ENCODE results near the gene NDUFB10.
A peak's percentile ranks its signal among the peaks of the same experiment; 100 is the strongest.
"Not testable (repeated sequence)": the region's sequence is repeated elsewhere in the genome, so short reads cannot be mapped to it uniquely, and the experiment has no call there.

Gene NDUFB10

GRCh38 chr16:1946495-1947368 lies 12.6 kb upstream of the NDUFB10 start:
- DNase-seq (ENCODE audit: low read depth in 3 of 3): no peak

DNA sequence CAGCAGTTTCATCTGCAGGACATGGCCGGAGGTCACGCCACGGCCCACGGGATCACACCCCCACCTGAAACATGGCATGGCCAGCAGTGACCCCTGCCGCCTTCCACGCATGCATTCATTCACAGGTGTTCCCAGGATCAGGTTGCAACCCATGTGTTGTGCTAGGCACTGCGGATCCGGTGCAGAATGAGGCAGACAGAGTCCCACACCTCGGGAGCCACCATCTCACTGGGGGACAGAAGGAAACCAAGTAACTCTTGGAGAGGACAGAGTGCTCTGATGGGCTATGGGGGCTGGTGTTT lies 12.0 kb upstream of the NDUFB10 start:
- no peak for DNase-seq (ENCODE audit: low read depth in 3 of 3)

DNA sequence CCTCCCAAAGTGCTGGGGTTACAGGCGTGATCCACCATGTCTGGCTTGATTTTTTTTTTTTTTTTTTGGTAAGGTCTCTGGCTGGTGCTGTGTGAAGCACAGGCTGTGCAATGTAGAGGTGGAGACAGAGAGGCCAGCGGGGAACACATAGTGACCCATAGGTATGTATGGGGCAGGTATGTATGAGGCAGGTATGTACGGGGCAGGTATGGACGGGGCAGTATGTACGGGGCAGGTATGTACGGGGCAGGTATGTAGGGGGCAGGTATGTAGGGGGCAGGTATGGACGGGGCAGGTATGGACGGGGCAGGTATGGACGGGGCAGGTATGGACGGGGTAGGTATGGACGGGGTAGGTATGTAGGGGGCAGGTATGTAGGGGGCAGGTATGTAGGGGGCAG lies 9.8 kb upstream of the NDUFB10 start:
- DNase-seq (ENCODE audit: low read depth in 3 of 3): no peak

- no peak for DNase-seq (ENCODE audit: low read depth in 3 of 3)
Measured at GRCh38 chr16:1950047-1950446, 9.3 kb upstream of the NDUFB10 start.

DNA sequence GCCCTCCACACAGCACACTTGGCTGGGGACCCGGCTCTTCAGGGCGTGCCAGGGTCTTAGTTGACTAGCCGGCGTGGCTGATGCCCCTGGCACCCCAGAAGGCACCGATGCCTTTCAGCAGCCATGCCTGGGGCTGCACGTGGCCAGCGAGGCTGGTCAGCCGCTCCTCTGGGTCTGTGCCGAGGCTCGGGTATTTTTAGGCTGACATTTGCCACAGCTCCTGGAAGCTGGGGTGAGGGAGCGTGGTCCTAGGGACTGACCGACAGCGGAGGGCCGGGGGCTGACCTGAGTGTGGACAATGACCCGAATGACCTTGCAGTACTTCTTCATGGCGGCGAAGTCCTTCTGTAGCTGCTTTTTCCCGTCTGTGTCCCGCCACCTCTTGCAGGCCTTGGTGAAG lies 8.8 kb upstream of the NDUFB10 start:
- no peak for DNase-seq (ENCODE audit: low read depth in 3 of 3)

DNA sequence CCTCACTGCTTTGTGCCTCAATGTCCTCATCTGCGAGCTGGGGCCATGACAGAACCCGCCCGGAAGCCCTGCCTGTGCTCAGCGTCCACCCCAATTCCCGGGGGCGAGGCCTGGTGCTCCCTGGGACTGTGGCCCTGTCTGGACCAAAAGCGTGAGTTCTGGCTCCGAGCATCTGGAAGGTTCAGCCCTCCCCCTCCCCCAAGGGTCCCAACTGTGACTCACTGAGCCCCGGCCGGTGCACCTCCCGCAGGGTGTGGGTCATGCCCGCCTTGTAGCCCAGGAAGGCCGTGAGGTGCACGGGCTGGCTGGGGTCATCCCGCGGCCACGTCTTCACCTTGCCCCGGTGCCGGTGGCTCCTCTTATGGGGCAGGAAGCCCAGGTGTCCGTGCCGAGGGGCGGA lies 5.6 kb upstream of the NDUFB10 start:
- DNase-seq (ENCODE audit: low read depth in 3 of 3): no peak

- not testable (repeated sequence) for DNase-seq (ENCODE audit: low read depth in 3 of 3)
Measured at GRCh38 chr16:1957434-1958142, 1.8 kb upstream of the NDUFB10 start.

DNA sequence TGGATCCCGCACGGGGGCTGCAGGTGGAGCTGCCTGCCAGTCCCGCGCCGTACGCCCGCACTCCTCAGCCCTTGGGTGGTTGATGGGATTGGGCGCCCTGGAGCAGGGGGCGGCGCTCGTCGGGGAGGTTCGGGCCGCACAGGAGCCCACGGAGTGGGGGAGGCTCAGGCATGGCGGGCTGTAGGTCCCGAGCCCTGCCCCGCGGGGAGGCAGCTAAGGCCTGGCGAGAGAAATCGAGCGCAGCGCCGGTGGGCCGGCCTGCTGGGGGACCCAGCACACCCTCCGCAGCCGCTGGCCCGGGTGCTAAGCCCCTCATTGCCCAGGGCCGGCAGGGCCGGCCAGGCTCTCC lies 1.2 kb upstream of the NDUFB10 start:
- not testable (repeated sequence) for DNase-seq (ENCODE audit: low read depth in 3 of 3)

DNA sequence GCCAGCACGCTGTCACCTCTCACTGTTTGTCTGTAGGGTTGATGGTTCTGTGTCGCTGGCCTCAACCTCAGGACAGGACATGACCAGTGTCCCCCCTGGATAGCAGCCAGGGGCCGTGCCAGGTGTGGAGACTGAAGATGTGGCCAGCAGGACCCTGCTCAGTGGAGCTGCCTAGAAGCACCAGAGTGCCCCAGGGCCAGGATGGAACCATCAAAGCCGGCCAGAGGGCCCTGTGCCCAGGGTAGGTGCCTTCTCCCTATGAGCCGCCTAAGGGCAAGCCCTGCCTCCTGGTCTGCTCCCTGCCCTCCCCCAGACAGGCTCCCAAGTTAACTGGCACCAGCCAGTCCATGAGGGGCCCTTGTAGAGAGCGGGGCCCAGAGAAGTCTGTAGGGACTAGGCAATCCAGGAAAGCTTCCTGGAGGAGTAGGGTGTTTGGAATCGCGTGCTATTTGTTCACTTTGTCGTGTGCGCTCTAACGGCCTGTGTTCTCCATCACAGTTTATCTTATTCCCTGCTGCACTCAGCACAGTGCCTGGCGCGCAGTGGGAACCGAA lies 546 bp upstream of the NDUFB10 start:
- DNase-seq (ENCODE audit: low read depth in 3 of 3): no peak

DNA sequence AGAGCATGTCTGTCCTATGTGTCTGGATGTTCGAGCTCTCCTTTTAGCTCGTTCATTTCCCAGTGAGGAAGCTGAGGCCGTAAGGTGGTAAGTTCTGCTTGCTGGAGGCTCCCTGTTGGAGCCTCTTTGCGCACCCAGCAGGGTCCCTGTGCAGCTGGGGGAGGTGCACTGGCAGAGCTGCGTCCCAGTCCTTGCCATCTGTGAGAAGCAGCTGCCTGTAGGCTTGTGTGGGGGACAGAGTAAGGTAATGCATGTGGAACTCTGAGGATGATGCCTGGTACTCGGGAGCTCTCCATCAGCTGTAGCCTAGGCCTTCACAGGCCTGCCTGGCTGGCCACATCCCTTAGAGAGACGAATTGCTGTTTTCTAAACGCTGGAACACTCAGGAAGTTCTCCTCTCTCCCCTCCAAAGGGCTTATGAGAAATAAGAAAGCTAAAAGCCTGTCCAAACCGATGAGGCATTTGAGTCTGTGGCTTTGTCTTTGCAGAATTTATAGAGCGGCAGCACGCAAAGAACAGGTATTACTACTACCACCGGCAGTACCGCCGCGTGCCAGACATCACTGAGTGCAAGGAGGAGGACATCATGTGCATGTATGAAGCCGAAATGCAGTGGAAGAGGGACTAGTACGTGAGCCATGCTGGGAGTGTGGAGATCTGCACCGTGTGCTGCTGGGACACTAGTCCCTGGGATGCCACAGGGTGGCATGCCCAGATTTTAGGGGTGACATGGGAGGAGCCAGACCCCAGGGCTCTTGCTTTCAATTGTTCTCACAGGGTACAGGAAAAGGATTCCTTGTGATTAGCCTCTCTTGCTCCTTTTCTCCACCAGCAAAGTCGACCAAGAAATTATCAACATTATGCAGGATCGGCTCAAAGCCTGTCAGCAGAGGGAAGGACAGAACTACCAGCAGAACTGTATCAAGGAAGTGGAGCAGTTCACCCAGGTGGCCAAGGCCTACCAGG lies 1.6 kb downstream of the NDUFB10 start:
- DNase-seq (ENCODE audit: low read depth in 3 of 3): no peak

- no peak for DNase-seq (ENCODE audit: low read depth in 3 of 3)
Measured at GRCh38 chr16:1961651-1962067, 2.3 kb downstream of the NDUFB10 start.

GRCh38 chr16:1962161-1963153 lies 3.1 kb downstream of the NDUFB10 start:
- not testable (repeated sequence) for DNase-seq (ENCODE audit: low read depth in 3 of 3)

DNA sequence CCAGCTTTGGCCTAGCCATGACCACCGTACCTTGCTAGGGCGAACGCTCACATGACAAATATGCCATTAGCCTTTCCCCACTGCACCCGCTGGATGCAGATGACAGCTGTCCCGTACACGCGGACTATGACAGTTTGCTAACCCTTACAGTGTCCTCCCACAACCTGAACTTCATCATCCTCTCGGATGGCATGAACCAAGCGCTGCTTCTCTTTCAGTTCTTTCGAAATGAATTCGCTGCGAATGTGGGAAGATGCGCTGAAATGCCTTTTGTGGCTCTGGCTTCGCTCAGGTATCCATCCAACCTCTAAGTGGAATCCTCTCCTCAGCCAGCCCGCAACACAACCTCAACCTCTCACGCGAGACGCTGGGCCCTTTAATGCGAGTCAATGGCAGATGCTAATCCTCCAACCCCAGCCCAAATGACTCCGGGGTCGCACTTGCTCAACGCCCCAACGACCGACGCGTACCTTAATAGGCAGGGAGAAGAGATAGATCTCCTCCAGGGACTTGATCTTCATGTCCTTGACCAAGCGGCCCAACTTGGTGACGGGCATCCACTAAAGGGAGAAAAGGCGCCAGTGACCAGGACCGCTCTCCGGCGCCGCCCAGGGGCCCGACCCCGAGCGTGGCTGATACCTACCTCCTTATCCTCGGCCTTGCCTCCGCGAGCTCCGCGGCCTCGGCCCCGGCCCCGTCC lies 4.6 kb downstream of the NDUFB10 start:
- no peak for DNase-seq (ENCODE audit: low read depth in 3 of 3)

- peak; percentile 95 to 98 (median 95) for DNase-seq (ENCODE audit: low read depth in 3 of 3)
Measured at GRCh38 chr16:1964506-1965395, 5.4 kb downstream of the NDUFB10 start, which contains the start of gene RPS2. Gene RPS2 (minus strand): TSS chr16:1964826. CDS start chr16:1964625, 201 bp downstream.

DNA sequence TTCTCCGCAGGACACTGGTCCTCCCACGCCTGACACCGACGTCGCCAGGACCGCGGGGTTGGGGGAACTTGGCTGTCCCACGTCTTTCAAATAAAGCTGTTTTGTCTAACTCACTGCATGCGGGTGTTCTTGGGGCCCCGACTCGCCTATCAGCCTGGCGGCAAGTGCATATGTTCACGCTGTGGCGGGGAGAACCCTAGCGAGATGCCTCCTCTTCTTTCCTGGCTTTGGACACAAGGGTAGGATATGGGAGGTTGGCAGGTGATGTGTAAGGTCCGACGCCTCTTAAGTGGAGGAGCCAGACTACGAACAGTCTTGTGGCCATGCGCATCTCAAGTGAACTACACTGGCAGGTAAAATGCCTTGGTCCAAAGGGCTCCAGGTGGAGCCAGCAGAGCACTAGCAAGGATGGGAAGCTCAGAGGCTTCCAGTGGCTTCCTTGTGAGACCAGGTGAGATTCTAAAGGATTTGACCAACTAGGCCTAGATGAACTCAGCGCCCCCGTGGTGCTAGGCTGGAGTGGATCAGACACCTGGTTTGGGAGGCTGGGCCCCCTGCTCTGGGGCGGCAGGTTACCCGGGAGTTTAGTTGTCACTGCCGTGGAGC lies 6.2 kb downstream of the NDUFB10 start:
- DNase-seq (ENCODE audit: low read depth in 3 of 3): no peak

DNA sequence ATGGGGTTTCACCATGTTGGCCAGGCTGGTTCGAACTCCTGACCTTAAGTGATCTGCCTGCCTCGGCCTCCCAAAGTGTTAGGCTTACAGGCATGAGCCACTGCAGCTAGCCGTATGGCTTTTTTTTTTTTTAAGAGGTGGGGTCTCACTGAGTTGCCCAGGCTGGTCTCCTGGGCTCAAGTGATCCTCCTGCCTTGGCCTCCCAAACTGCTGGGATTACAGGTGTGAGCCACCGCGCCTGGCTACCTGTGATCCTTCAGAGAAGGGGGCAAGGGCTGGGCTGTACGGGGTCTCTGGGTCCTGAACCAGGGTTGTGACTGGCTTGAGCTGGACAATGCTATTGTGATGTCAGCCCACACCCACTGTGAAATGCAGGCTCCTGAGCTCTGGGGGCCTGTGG lies 7.1 kb downstream of the NDUFB10 start, which contains the start of gene RNF151:
Gene RNF151 (plus strand): TSS at position 397 of the 400 bp plus-strand sequence. CDS start 26 bp downstream, outside the sequence.
- DNase-seq (ENCODE audit: low read depth in 3 of 3): no peak

- no peak for DNase-seq (ENCODE audit: low read depth in 3 of 3)
Measured at GRCh38 chr16:1968146-1968953, 9.0 kb downstream of the NDUFB10 start.
